ENCODE results near the gene CD84.
"Not testable (repeated sequence)": the region's sequence is repeated elsewhere in the genome, so short reads cannot be mapped to it uniquely, and the experiment has no call there.

- TF ChIP-seq EZH2phosphoT487 (IDR thresholded peaks at IDR 0.05): not testable (repeated sequence)
- TF ChIP-seq, protein P1, sequence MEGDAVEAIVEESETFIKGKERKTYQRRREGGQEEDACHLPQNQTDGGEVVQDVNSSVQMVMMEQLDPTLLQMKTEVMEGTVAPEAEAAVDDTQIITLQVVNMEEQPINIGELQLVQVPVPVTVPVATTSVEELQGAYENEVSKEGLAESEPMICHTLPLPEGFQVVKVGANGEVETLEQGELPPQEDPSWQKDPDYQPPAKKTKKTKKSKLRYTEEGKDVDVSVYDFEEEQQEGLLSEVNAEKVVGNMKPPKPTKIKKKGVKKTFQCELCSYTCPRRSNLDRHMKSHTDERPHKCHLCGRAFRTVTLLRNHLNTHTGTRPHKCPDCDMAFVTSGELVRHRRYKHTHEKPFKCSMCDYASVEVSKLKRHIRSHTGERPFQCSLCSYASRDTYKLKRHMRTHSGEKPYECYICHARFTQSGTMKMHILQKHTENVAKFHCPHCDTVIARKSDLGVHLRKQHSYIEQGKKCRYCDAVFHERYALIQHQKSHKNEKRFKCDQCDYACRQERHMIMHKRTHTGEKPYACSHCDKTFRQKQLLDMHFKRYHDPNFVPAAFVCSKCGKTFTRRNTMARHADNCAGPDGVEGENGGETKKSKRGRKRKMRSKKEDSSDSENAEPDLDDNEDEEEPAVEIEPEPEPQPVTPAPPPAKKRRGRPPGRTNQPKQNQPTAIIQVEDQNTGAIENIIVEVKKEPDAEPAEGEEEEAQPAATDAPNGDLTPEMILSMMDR (IDR thresholded peaks at IDR 0.05): not testable (repeated sequence)
These were observed 49.8 kb downstream of the CD84 start for GRCh38 chr1:160529401-160529952.

All from neural progenitor cell (in vitro differentiated cells).